Cardiac muscle cell (in vitro differentiated cells and primary cell): ENCODE results near the gene CD300A. TPM values are rescaled to one million over a fixed set of nuclear protein-coding genes. Genes with fewer than 3 reads are reported as not detected.

Experiments
- DNase-seq, 2 donors: peaks; one replicate each; pipeline versions ENCODE4 v3.0.0 to v3.0.0-alpha.2; 2010 to 2017; ENCODE audit warnings: low read depth in 1 of 2, low spot score in 1 of 2
- H3K27ac ChIP-seq: fragments of 200-600 bp; sonication (generic); 2 replicates; pipeline ENCODE4 v1.5.1; 2016
- H3K27me3 ChIP-seq: fragments of 200-600 bp; sonication (generic); 2 replicates; pipeline ENCODE4 v1.6.0; 2016; ENCODE audit warnings: control low read depth
- H3K36me3 ChIP-seq: fragments of 200-600 bp; sonication (generic); 2 replicates; pipeline ENCODE4 v1.5.1; 2016; ENCODE audit warnings: control low read depth
- H3K4me1 ChIP-seq: fragments of 200-600 bp; sonication (generic); 2 replicates; pipeline ENCODE4 v1.8.1; 2017; ENCODE audit warnings: low read depth, mild to moderate bottlenecking, mixed run types
- H3K4me3 ChIP-seq: fragments of 200-600 bp; sonication (generic); 2 replicates; pipeline ENCODE4 v1.5.1; 2016; ENCODE audit warnings: mild to moderate bottlenecking
- H3K9me3 ChIP-seq: fragments of 200-600 bp; sonication (generic); 2 replicates; pipeline ENCODE4 v1.5.1; 2017; ENCODE audit warnings: low read depth, mild to moderate bottlenecking, control low read depth
- CTCF ChIP-seq: IDR thresholded peaks from 2 replicates; pipeline ENCODE4 v1.5.1; 2012; ENCODE audit warnings: low read depth, mild to moderate bottlenecking, low read length
- polyA plus RNA-seq: library from polyadenylated mRNA; unstranded; fragments of >200 nt; fragmentation: Nextera tagmentation; extraction: Ambion mirVana; gene quantifications from 2 replicates; pipeline ENCODE4 v1.2.1, GENCODE V29; 2016
- total RNA-seq: library from RNA; depleted of rRNA; stranded (reverse); fragments of >200 nt; gene quantifications from 2 replicates; pipeline ENCODE4 v1.2.3, GENCODE V29; 2016

Gene CD300A
- total and polyA plus RNA-seq, 2 experiments from 2014 or later = 2.6 to 2.7 TPM

GRCh38 chr17:74451557-74451956, 14.9 kb upstream of the CD300A start:
- no peak for DNase-seq
- Histone ChIP-seq H3K9me3 (no peaks in the 10 kb centered on the region), H3K4me3 (no peak overlapping the region), H3K36me3 (peaks cover 7% of the 10 kb centered on the region), H3K4me1 (peaks cover 8% of the 10 kb centered on the region), H3K27me3 (no peaks in the 10 kb centered on the region), H3K27ac (no peak overlapping the region)
- no peak for TF ChIP-seq CTCF

GRCh38 chr17:74452033-74452840, 14.2 kb upstream of the CD300A start:
- Histone ChIP-seq H3K27me3 (no peaks in the 10 kb centered on the region), H3K4me3 (no peak overlapping the region), H3K4me1 (peaks cover 10% of the 10 kb centered on the region), H3K36me3 (peaks cover 6% of the 10 kb centered on the region), H3K9me3 (no peaks in the 10 kb centered on the region), H3K27ac (no peak overlapping the region)
- TF ChIP-seq CTCF = no peak
- DNase-seq = no peak

- H3K4me3 ChIP-seq = no peak overlapping the region
- no peak for TF ChIP-seq CTCF
- no peak for DNase-seq
- no peak overlapping the region for H3K27ac ChIP-seq
- peaks cover 4% of the 10 kb centered on the region for H3K27me3 ChIP-seq
- H3K4me1 ChIP-seq = peaks cover 12% of the 10 kb centered on the region
- no peaks in the 10 kb centered on the region for H3K9me3 ChIP-seq
- no peaks in the 10 kb centered on the region for H3K36me3 ChIP-seq
These were observed 13.4 kb upstream of the CD300A start for GRCh38 chr17:74452841-74453661.

GRCh38 chr17:74453665-74454196, 12.7 kb upstream of the CD300A start:
- H3K27me3 ChIP-seq = peaks cover 6% of the 10 kb centered on the region
- peak in 1 of 2 donors; percentile 93 for DNase-seq
- H3K9me3 ChIP-seq = no peaks in the 10 kb centered on the region
- H3K36me3 ChIP-seq = no peaks in the 10 kb centered on the region
- peak overlapping the region; percentile 26 for H3K4me3 ChIP-seq
- H3K27ac ChIP-seq = no peak overlapping the region
- no peak for TF ChIP-seq CTCF
- peaks cover 12% of the 10 kb centered on the region for H3K4me1 ChIP-seq

GRCh38 chr17:74454197-74455024, 12.0 kb upstream of the CD300A start:
- Histone ChIP-seq H3K4me1 (peaks cover 12% of the 10 kb centered on the region), H3K27ac (peak overlapping the region; percentile 80), H3K4me3 (peak overlapping the region; percentile 26), H3K9me3 (no peaks in the 10 kb centered on the region), H3K36me3 (no peaks in the 10 kb centered on the region), H3K27me3 (peaks cover 6% of the 10 kb centered on the region)
- no peak for TF ChIP-seq CTCF
- DNase-seq = peak in 1 of 2 donors; percentile 92
